OCI-LY7 (cell line): Measurements from ENCODE around the gene PCNX2. TPM values are rescaled to one million over a fixed set of nuclear protein-coding genes. Genes with fewer than 3 reads are reported as not detected.

Experiments used
- BruUV-seq: library from RNA; stranded (reverse); fragments of 400-500 nt; replicated peaks from 2 replicates; lab custom pipeline; 2021; lab: Mats Ljungman, UMichigan
- CTCF ChIA-PET: fragments of 300-600 bp; sonication (Branson Sonifier 250); formaldehyde crosslinking; loops from one replicate; lab custom pipeline; 2022; ENCODE audit warnings: antibody characterized with exemption; ENCODE audit not compliant: unreplicated experiment; lab: Charles Lee
- POLR2A ChIA-PET: fragments of 300-600 bp; sonication (Branson Sonifier 250); formaldehyde crosslinking; loops from one replicate; lab custom pipeline; 2022; ENCODE audit warnings: antibody characterized with exemption; lab: Charles Lee
- DNase-seq: peaks from one replicate; pipeline ENCODE4 v3.0.0-alpha.2; 2015; ENCODE audit warnings: low spot score
- H2AFZ ChIP-seq: fragments of 200-600 bp; sonication (generic), shearing (Covaris generic); 2 replicates; pipeline ENCODE4 v1.6.1; 2014; ENCODE audit warnings: mild to moderate bottlenecking, antibody characterized with exemption, low read length, moderate library complexity
- H3K27ac ChIP-seq: fragments of 200-600 bp; sonication (generic); 2 replicates; pipeline ENCODE4 v1.5.1; 2014; ENCODE audit warnings: mixed run types, low read depth, mild to moderate bottlenecking, moderate library complexity, low read length, inconsistent platforms; ENCODE audit not compliant: poor library complexity, severe bottlenecking
- H3K36me3 ChIP-seq: fragments of 200-600 bp; sonication (generic); 2 replicates; pipeline ENCODE4 v1.6.1; 2014; ENCODE audit warnings: mild to moderate bottlenecking, antibody characterized with exemption, low read length, moderate library complexity, mixed read lengths; ENCODE audit not compliant: insufficient read depth
- H3K4me1 ChIP-seq: fragments of 200-600 bp; sonication (generic); 2 replicates; pipeline ENCODE4 v1.5.1; 2014; ENCODE audit warnings: mild to moderate bottlenecking, low read length; ENCODE audit not compliant: insufficient read depth, poor library complexity, severe bottlenecking
- H3K4me2 ChIP-seq: fragments of 200-600 bp; sonication (generic); 2 replicates; pipeline ENCODE4 v1.6.1; 2014; ENCODE audit warnings: mild to moderate bottlenecking, low read length
- H3K4me3 ChIP-seq: fragments of 200-600 bp; sonication (generic); 2 replicates; pipeline ENCODE4 v1.5.1; 2014; ENCODE audit warnings: mild to moderate bottlenecking, low read depth, low read length; ENCODE audit not compliant: poor library complexity, severe bottlenecking
- H3K79me2 ChIP-seq: fragments of 200-600 bp; sonication (generic); 2 replicates; pipeline ENCODE4 v1.6.1; 2016; ENCODE audit warnings: low read depth, mild to moderate bottlenecking, low read length, moderate library complexity, mixed read lengths; ENCODE audit not compliant: insufficient read depth
- H3K9me2 ChIP-seq: fragments of 200-600 bp; sonication (generic); 2 replicates; pipeline ENCODE4 v1.6.1; 2016; ENCODE audit warnings: mild to moderate bottlenecking, low read length, mixed read lengths; ENCODE audit not compliant: insufficient read depth
- H3K9me3 ChIP-seq: fragments of 200-600 bp; sonication (generic); 2 replicates; pipeline ENCODE4 v1.6.1; 2014; ENCODE audit warnings: mild to moderate bottlenecking, mixed run types, low read length, mixed read lengths
- H4K20me1 ChIP-seq: fragments of 200-600 bp; sonication (generic); 2 replicates; pipeline ENCODE4 v1.6.1; 2014; ENCODE audit warnings: mild to moderate bottlenecking, antibody characterized with exemption, low read length, moderate library complexity, mixed read lengths; ENCODE audit not compliant: insufficient read depth
- CTCF ChIP-seq: fragments of 200-600 bp; sonication (generic); conservative IDR thresholded peaks from 2 replicates; pipeline ENCODE4 v1.5.1; 2014; ENCODE audit warnings: mild to moderate bottlenecking, antibody characterized with exemption, low read length, moderate library complexity, mixed read lengths
- EZH2phosphoT487 ChIP-seq: fragments of 200-600 bp; sonication (generic); IDR thresholded peaks from 2 replicates; pipeline ENCODE4 v1.6.1; 2018; ENCODE audit warnings: low read depth, borderline replicate concordance, mild to moderate bottlenecking, mixed run types, antibody characterized with exemption, low read length, moderate library complexity, mixed read lengths
- intact Hi-C: fragments of 100-400 bp; cut with micrococcal nuclease; formaldehyde crosslinking; loops from one replicate; pipeline ENCODE4 v1.10.0; 2022; ENCODE audit not compliant: unreplicated experiment
- total RNA-seq, 2 experiments: library from RNA; depleted of rRNA in 1 of 2; stranded (reverse); fragments of >200 nt in 1 of 2; shearing (Covaris generic) in 1 of 2; gene quantifications; 2 replicates each; pipeline ENCODE4 v1.2.3, GENCODE V29; 2014 to 2022

PCNX2 gene
- total RNA-seq, 2 experiments from 2014 or later, result 17.1 to 26.9 TPM

- ChIA-PET CTCF (no interaction called here), POLR2A (interaction anchor here (1.3 kb wide), 1 partner anchor 17 kb away, joined by 4 read pairs; no protein-coding TSS in a partner anchor)
- peaks cover 3% of the 10 kb centered on the region; the same call in 1 of the 2 replicates for H4K20me1 ChIP-seq
- H3K27ac ChIP-seq, result peak within 1 kb of the TSS; percentile 27
- intact Hi-C loops, result loop anchor here (2.0 kb wide), 1 partner anchor 316 kb away; no protein-coding TSS in a partner anchor
- peak within 1 kb of the TSS; percentile 96 for H3K4me3 ChIP-seq
- TSS peak; percentile 95 for BruUV-seq
- TF ChIP-seq CTCF (no peak), EZH2phosphoT487 (no peak)
- H3K4me2 ChIP-seq, result peak within 1 kb of the TSS; percentile 98
- no peaks in the 10 kb centered on the region for H3K9me3 ChIP-seq
- H3K4me1 ChIP-seq, result peaks cover 16% of the 10 kb centered on the region
- peak; percentile 95 for DNase-seq
- H2AFZ ChIP-seq, result peak within 1 kb of the TSS; percentile 97
- peaks cover 3% of the 10 kb centered on the region; the same call in 1 of the 2 replicates for H3K79me2 ChIP-seq
- no peaks in the 10 kb centered on the region for H3K36me3 ChIP-seq
- H3K9me2 ChIP-seq, result no peaks in the 10 kb centered on the region
These were observed 345.0 kb downstream of the PCNX2 start, which contains the start of gene NTPCR for GRCh38 chr1:232950197-232951176. Gene NTPCR (plus strand): TSS chr1:232950611. CDS start chr1:232950711, 100 bp downstream.

- ChIA-PET POLR2A (interaction anchor here (0.6 kb wide), 1 partner anchor 386 kb away, joined by 3 read pairs; no protein-coding TSS in a partner anchor), CTCF (no interaction called here)
These were observed 345.8 kb downstream of the PCNX2 start for GRCh38 chr1:232949636-232950196.

More at GRCh38 chr1:232949636-232950196, 345.8 kb downstream of the PCNX2 start:
- DNase-seq, result peak; percentile 7
- H4K20me1 ChIP-seq, result peaks cover 3% of the 10 kb centered on the region; the same call in 1 of the 2 replicates
- H3K4me3 ChIP-seq, result peak overlapping the region; percentile 96
- no peaks in the 10 kb centered on the region for H3K9me3 ChIP-seq
- peak overlapping the region; percentile 97 for H2AFZ ChIP-seq
- peaks cover 16% of the 10 kb centered on the region for H3K4me1 ChIP-seq
- intact Hi-C loops, result loop anchor here (2.0 kb wide), 1 partner anchor 315 kb away; no protein-coding TSS in a partner anchor
- H3K36me3 ChIP-seq, result no peaks in the 10 kb centered on the region
- H3K4me2 ChIP-seq, result peak overlapping the region; percentile 79
- TF ChIP-seq EZH2phosphoT487 (no peak), CTCF (no peak)
- H3K27ac ChIP-seq, result peak overlapping the region; percentile 27
- H3K9me2 ChIP-seq, result no peaks in the 10 kb centered on the region
- no TSS peak for BruUV-seq
- peaks cover 3% of the 10 kb centered on the region; the same call in 1 of the 2 replicates for H3K79me2 ChIP-seq
